Suprapubic skin (tissue), 4 donors: Measurements from ENCODE around the gene CPNE2. TPM values are rescaled to one million over a fixed set of nuclear protein-coding genes. Genes with fewer than 3 reads are reported as not detected.

ENCODE experiments used
- DNase-seq, 2 donors: peaks; one replicate each; pipeline ENCODE4 v3.0.0-alpha.2; 2019; ENCODE audit warnings: low spot score in 2 of 2
- H3K27ac ChIP-seq: fragments of 200-600 bp; sonication (generic); one replicate; pipeline ENCODE4 v1.5.1; 2019
- H3K27me3 ChIP-seq: fragments of 200-600 bp; sonication (generic); one replicate; pipeline ENCODE4 v1.5.1; 2019
- H3K36me3 ChIP-seq: fragments of 200-600 bp; sonication (generic); one replicate; pipeline ENCODE4 v1.5.1; 2019
- H3K4me1 ChIP-seq: fragments of 200-600 bp; sonication (generic); one replicate; pipeline ENCODE4 v1.5.1; 2019
- H3K4me3 ChIP-seq: fragments of 200-600 bp; sonication (generic); one replicate; pipeline ENCODE4 v1.5.1; 2019; ENCODE audit warnings: mild to moderate bottlenecking
- H3K9me3 ChIP-seq: fragments of 200-600 bp; sonication (generic); one replicate; pipeline ENCODE4 v1.5.1; 2019
- EP300 ChIP-seq: sonication (generic); formaldehyde crosslinking; IDR thresholded peaks from one replicate; pipeline ENCODE4 v1.6.1; 2017; ENCODE audit warnings: antibody characterized with exemption
- POLR2A ChIP-seq, 2 donors: fragments of 450-650 bp; IDR thresholded peaks; one replicate each; pipeline ENCODE4 v1.6.1; 2017; ENCODE audit warnings: antibody characterized with exemption in 2 of 2, mild to moderate bottlenecking in 2 of 2, moderate library complexity in 2 of 2
- POLR2AphosphoS5 ChIP-seq, 3 donors: sonication (generic); formaldehyde crosslinking; IDR thresholded peaks; one replicate each; pipeline ENCODE4 v1.6.1; 2017; ENCODE audit warnings: antibody characterized with exemption in 3 of 3
- WGBS: methylation state at CpG from one replicate; pipeline ENCODE4 v1.1.5; 2018; 5-methylcytosine and 5-hydroxymethylcytosine counted together
- total RNA-seq, 4 donors: library from RNA; depleted of rRNA; stranded (reverse); fragments of >200 nt; gene quantifications; one replicate each; pipeline ENCODE4 v1.1.0, GENCODE V29; 2016
- TF ChIP-seq, protein P1 (sequence below), 2 donors: fragments of 200-600 bp in 1 of 2; fragments of 450-650 bp in 1 of 2; sonication (generic) in 1 of 2; IDR thresholded peaks; one replicate each; pipeline ENCODE4 v1.5.1; 2016 to 2019; ENCODE audit warnings: antibody characterized with exemption in 2 of 2, mild to moderate bottlenecking in 1 of 2, moderate library complexity in 1 of 2

The CPNE2 gene
- total RNA-seq, 4 donors from 2014 or later, result 12.7 to 23.1 (median 15.7) TPM

DNA sequence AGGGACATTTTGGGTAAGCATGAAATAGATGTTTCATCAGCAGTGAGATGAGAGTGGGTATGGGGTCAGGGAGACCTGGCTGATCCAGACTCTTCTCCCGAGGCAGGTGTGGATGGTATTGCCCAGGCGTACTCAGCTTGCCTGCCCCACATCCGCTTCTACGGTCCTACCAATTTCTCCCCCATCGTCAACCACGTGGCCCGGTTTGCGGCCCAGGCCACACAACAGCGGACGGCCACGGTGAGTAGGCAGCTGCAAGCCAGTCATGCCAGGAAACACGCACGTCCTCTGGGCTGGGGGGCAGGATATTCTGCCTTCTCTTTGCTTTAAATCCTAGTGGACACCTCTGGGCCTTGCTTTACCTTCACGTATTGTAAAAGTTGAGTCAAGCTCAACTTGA, 44.7 kb downstream of the CPNE2 start:
- peaks cover 28% of the 10 kb centered on the region for H3K4me1 ChIP-seq
- no peak overlapping the region for H3K4me3 ChIP-seq
- no peak for DNase-seq
- H3K36me3 ChIP-seq, result no peaks in the 10 kb centered on the region
- no peak overlapping the region for H3K27ac ChIP-seq
- no peaks in the 10 kb centered on the region for H3K9me3 ChIP-seq
- no peak for TF ChIP-seq EP300
- no peak for TF ChIP-seq POLR2A (IDR thresholded peaks at IDR 0.05)
- TF ChIP-seq, protein P1, sequence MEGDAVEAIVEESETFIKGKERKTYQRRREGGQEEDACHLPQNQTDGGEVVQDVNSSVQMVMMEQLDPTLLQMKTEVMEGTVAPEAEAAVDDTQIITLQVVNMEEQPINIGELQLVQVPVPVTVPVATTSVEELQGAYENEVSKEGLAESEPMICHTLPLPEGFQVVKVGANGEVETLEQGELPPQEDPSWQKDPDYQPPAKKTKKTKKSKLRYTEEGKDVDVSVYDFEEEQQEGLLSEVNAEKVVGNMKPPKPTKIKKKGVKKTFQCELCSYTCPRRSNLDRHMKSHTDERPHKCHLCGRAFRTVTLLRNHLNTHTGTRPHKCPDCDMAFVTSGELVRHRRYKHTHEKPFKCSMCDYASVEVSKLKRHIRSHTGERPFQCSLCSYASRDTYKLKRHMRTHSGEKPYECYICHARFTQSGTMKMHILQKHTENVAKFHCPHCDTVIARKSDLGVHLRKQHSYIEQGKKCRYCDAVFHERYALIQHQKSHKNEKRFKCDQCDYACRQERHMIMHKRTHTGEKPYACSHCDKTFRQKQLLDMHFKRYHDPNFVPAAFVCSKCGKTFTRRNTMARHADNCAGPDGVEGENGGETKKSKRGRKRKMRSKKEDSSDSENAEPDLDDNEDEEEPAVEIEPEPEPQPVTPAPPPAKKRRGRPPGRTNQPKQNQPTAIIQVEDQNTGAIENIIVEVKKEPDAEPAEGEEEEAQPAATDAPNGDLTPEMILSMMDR (IDR thresholded peaks at IDR 0.05), result no peak
- no peak for TF ChIP-seq POLR2AphosphoS5 (IDR thresholded peaks at IDR 0.05)
- WGBS, result 84% methylated on average over 14 of the region's 14 CpGs
- no peaks in the 10 kb centered on the region for H3K27me3 ChIP-seq

DNA sequence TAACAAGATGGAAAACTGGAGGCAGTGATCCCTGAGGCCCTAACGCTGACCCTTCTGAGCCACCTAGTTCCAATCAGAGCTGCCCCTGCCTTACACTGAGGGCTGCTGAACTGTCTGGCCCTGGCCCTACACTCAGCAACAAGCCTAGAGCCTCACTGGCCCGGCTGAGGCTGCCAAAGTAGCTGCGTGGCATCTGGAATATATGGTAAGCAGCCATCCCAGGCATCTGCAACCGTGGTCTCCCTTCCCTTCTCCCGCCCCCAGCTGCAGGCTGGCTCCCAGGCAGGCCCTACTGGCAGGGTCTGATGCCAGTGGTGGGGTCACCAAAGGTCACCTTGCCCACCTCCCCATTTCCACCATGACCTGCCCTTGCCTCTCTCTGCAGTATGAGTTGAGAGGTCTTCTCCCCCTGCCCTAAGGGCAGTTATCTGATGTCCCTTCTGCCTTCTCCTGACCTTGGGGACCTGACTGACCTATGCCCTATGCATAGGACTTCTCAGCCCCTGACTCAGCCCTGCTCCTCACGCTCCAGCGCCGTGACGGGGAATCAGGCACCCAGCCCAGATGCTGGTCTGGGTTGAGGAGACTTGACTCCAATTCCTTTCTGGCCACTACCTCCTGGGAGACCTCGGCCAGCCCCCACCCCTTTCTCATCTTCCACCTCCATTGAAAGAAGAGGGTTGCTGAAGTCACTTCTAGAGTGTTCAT, 45.3 kb downstream of the CPNE2 start:
- H3K27ac ChIP-seq, result no peak overlapping the region
- whole genome bisulfite sequencing, result 78% methylated on average over 7 of the region's 10 CpGs
- H3K4me1 ChIP-seq, result peaks cover 34% of the 10 kb centered on the region

DNA sequence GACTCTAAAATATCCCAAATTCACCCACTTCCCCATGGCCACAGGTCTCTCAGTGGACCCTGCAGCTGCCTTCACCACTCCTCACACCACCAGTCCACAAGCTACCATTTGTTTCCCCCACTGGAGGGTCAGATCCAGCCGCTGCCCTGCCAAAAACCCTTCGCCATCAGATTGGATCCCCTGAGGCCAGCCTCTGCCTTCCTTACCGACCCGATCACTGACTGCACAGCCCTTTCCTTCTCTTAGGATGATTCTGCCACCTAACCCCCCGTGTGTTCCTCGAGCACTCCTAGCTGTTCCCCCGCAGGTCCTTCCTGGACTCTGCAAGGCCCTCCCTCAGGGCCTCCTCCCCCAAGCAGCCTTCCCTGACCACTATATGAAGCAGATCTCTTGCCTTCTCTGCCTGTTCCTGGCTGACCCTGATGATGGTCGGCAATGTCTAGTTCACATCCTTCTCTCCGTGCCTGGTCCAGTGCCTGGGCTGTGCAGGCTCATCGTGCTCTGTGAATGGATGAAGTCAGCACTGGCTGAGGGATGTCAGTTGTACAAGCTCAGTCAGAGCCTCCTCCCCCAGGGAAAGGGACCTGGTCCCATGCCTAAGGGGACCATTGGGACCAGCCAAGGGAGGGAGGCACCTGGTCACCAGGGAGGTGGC, 46.0 kb downstream of the CPNE2 start:
- Histone ChIP-seq H3K36me3 (no peaks in the 10 kb centered on the region), H3K27ac (no peak overlapping the region), H3K27me3 (no peaks in the 10 kb centered on the region), H3K4me1 (peaks cover 38% of the 10 kb centered on the region), H3K9me3 (no peaks in the 10 kb centered on the region), H3K4me3 (no peak overlapping the region)
- TF ChIP-seq EP300 (no peak), POLR2AphosphoS5 (IDR thresholded peaks at IDR 0.05) (no peak), POLR2A (IDR thresholded peaks at IDR 0.05) (no peak)
- TF ChIP-seq, protein P1 (IDR thresholded peaks at IDR 0.05), result no peak
- 85% methylated on average over 10 of the region's 10 CpGs for WGBS
- peak in 1 of 2 donors; percentile 54 for DNase-seq

More for the DNA sequence above, 45.3 kb downstream of the CPNE2 start:
- no peaks in the 10 kb centered on the region for H3K27me3 ChIP-seq
- no peak for TF ChIP-seq POLR2AphosphoS5 (IDR thresholded peaks at IDR 0.05)
- no peak for DNase-seq
- no peaks in the 10 kb centered on the region for H3K36me3 ChIP-seq
- no peaks in the 10 kb centered on the region for H3K9me3 ChIP-seq
- no peak overlapping the region for H3K4me3 ChIP-seq

DNA sequence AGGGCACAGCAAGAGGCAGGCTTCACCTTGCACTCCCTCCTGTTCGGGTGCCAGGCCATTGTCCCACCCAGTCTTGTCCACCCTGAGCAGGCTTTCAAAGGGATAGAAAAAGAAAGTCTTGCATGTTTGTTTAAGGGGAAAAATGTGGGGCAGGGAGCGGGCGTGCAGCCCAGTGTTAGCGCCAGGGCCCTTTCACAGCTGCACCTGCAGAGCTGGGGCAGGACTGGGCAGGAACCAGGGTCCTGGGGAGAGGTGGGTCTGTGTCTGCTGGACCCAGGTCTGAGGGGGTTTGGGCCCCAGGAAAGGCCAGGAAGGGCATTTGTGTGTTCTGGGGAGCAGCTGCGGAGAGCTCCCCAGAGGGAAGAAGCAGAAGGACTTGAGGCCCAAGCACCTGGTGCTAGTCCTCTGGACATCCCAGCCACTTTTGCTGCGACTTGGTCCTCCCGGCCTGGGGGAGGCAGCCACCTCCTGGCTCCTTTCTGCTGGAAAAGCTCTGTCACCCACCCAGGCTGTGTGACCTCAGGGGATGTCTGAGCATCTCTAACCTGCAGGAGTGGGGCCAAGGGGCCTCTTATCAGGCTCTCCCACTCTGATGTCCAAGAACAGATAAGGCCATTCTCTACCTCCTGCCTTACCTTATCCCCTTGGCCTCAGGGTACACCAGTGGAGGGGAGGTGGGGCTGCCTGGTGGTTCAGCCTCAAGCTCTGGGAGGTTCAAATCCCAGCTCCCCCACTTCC, 48.7 kb downstream of the CPNE2 start:
- no peak overlapping the region for H3K27ac ChIP-seq
- no peak for TF ChIP-seq POLR2A (IDR thresholded peaks at IDR 0.05)
- TF ChIP-seq POLR2AphosphoS5 (IDR thresholded peaks at IDR 0.05), result no peak
- TF ChIP-seq, protein P1 (IDR thresholded peaks at IDR 0.05), result no peak
- no peak for TF ChIP-seq EP300
- no peaks in the 10 kb centered on the region for H3K9me3 ChIP-seq
- peaks cover 40% of the 10 kb centered on the region for H3K4me1 ChIP-seq
- no peak overlapping the region for H3K4me3 ChIP-seq
- no peaks in the 10 kb centered on the region for H3K27me3 ChIP-seq
- no peaks in the 10 kb centered on the region for H3K36me3 ChIP-seq
- 93% methylated on average over 7 of the region's 7 CpGs for whole genome bisulfite sequencing
- peak in 1 of 2 donors; percentile 50 for DNase-seq

DNA sequence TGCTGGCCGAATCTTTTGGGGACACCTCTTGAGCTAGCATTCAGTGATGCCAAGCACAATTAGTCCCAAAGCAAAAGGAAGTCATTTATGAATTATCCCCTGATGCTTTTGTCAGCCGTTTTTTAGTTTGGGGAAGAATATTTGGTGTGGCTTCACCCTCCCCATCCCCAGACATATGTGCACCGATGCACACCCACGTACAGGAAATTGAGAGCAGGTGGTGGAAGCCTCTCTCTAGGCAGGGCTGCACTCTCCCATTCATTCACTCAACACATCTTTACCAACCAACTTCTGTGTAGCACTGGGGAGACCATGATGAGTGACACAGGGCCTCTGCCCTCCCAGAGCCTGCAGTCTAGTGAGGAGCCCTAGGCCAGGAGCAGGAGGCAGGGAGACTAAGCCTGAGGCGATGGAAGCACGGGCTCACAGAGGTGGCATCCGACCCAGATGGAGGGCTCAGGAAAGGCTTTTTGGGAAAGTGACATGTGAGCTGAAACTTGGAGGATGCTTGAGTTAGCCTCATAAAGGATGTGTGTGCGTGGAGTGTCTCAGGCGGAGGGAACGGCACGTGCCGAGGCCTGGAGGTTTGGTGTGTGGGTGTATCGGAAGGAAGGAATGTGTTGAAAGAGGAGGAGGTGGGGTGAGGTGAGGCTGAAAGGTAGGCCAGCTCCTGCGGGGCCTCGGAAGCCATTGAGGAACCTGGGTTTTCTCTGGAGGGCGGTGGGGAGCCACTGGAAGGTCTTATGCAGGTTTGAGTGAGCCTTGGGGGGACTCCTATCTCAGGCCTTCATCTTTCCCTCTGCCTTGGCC, 49.6 kb downstream of the CPNE2 start:
- Histone ChIP-seq H3K27me3 (no peaks in the 10 kb centered on the region), H3K4me1 (peaks cover 48% of the 10 kb centered on the region), H3K36me3 (no peaks in the 10 kb centered on the region), H3K9me3 (no peaks in the 10 kb centered on the region), H3K4me3 (no peak overlapping the region), H3K27ac (no peak overlapping the region)
- TF ChIP-seq POLR2A (IDR thresholded peaks at IDR 0.05) (no peak), EP300 (no peak), POLR2AphosphoS5 (IDR thresholded peaks at IDR 0.05) (no peak)
- TF ChIP-seq, protein P1 (IDR thresholded peaks at IDR 0.05), result no peak
- DNase-seq, result peak in 1 of 2 donors; percentile 28
- WGBS, result 84% methylated on average over 16 of the region's 16 CpGs
